Gastroesophageal sphincter (tissue), 3 donors: ENCODE measurements around the gene BRAT1.

Experiments used
- POLR2A ChIP-seq, 2 donors: fragments of 450-650 bp; IDR thresholded peaks; one replicate each; pipeline ENCODE4 v1.6.1; 2017; ENCODE audit warnings: antibody characterized with exemption in 2 of 2, mild to moderate bottlenecking in 2 of 2, moderate library complexity in 1 of 2
- POLR2AphosphoS5 ChIP-seq: sonication (generic); formaldehyde crosslinking; IDR thresholded peaks from one replicate; pipeline ENCODE4 v1.6.1; 2017; ENCODE audit warnings: antibody characterized with exemption
- TF ChIP-seq, protein P1 (sequence below), 4 experiments: fragments of 200-600 bp in 2 of 4; fragments of 450-650 bp in 2 of 4; sonication (generic) in 1 of 4; IDR thresholded peaks; one replicate each; pipeline ENCODE4 v1.5.1; 2017 to 2019; ENCODE audit warnings: antibody characterized with exemption in 4 of 4, mild to moderate bottlenecking in 2 of 4, moderate library complexity in 2 of 4

DNA sequence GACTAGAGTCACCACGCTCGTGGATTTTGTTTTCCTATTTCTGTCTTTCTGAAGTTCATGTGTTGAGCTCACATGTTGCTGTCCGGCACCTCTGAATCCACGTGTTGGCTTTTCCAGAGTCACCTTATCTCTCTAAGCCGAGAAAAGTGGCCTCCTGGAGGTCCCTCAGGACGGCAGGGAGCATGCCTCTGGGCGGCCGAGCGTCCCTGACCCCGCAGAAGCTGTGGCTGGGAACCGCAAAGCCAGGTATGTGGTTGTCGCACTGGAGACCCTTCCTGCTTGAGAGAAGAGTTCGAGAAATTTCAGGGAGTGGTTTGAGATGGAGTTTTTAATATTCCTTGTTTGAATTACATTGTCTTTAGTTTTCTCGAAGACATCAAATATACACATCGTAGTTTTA, 16.1 kb upstream of the BRAT1 start:
- TF ChIP-seq POLR2A (IDR thresholded peaks at IDR 0.05) = no peak
- TF ChIP-seq, protein P1, sequence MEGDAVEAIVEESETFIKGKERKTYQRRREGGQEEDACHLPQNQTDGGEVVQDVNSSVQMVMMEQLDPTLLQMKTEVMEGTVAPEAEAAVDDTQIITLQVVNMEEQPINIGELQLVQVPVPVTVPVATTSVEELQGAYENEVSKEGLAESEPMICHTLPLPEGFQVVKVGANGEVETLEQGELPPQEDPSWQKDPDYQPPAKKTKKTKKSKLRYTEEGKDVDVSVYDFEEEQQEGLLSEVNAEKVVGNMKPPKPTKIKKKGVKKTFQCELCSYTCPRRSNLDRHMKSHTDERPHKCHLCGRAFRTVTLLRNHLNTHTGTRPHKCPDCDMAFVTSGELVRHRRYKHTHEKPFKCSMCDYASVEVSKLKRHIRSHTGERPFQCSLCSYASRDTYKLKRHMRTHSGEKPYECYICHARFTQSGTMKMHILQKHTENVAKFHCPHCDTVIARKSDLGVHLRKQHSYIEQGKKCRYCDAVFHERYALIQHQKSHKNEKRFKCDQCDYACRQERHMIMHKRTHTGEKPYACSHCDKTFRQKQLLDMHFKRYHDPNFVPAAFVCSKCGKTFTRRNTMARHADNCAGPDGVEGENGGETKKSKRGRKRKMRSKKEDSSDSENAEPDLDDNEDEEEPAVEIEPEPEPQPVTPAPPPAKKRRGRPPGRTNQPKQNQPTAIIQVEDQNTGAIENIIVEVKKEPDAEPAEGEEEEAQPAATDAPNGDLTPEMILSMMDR (IDR thresholded peaks at IDR 0.05) = no peak
- TF ChIP-seq POLR2AphosphoS5 = no peak
